Measurements from ENCODE around the gene ZNF132. TPM values are rescaled to one million over a fixed set of nuclear protein-coding genes. Genes with fewer than 3 reads are reported as not detected.
"Not testable (repeated sequence)": the region's sequence is repeated elsewhere in the genome, so short reads cannot be mapped to it uniquely, and the experiment has no call there.

ZNF132 gene
- total RNA-seq: 9.5 TPM
- 1 to 10 TPM; 3.0 to 5.6 (median 4.7) TPM for polyA plus RNA-seq (ENCODE audit: insufficient read depth in 1 of 8, insufficient read length in 8 of 8, low replicate concordance in 1 of 8)
- long read RNA-seq, donor 1, partial matches to known transcripts: 0 of 2 reads
- long read RNA-seq, donor 1, other reads (novel, unspliced or antisense): 0 of 2 reads
- long read RNA-seq, donor 2: 0 reads
- long read RNA-seq, donor 3, partial matches to known transcripts: 0 of 2 reads
- long read RNA-seq, donor 3, other reads (novel, unspliced or antisense): 0 of 2 reads
- long read RNA-seq, donor 4, partial matches to known transcripts: 0 of 2 reads
- long read RNA-seq, donor 4, other reads (novel, unspliced or antisense): 0 of 2 reads
- long read RNA-seq, donor 5, partial matches to known transcripts: 0 of 5 reads
- long read RNA-seq, donor 5, other reads (novel, unspliced or antisense): 0 of 5 reads
- long read RNA-seq, donor 6, partial matches to known transcripts: 0 of 2 reads
- long read RNA-seq, donor 6, other reads (novel, unspliced or antisense): 0 of 2 reads
- long read RNA-seq, donor 7, partial matches to known transcripts: 0 of 4 reads
- long read RNA-seq, donor 7, other reads (novel, unspliced or antisense): 0 of 4 reads
- long read RNA-seq, donor 8, partial matches to known transcripts: 0 of 1 reads
- long read RNA-seq, donor 8, other reads (novel, unspliced or antisense): 0 of 1 reads
- long read RNA-seq, donor 9, partial matches to known transcripts: 0 of 1 reads
- long read RNA-seq, donor 9, other reads (novel, unspliced or antisense): 0 of 1 reads
- long read RNA-seq, donor 10, partial matches to known transcripts: 0 of 2 reads
- long read RNA-seq, donor 10, other reads (novel, unspliced or antisense): 0 of 2 reads
- long read RNA-seq, donor 11, partial matches to known transcripts: 0 of 1 reads
- long read RNA-seq, donor 11, other reads (novel, unspliced or antisense): 0 of 1 reads

GRCh38 chr19:58439576-58440554 is at the start of gene ZNF132:
TSS of gene ZNF132 (minus strand) at chr19:58440153. CDS start at chr19:58439821, 332 bp downstream.
- H3K36me3 ChIP-seq (ENCODE audit: control insufficient read depth, insufficient read depth, low read length): peaks cover 26% of the 10 kb centered on the region
- WGBS (ENCODE audit: insufficient coverage): 6% methylated on average over 59 of the region's 59 CpGs
- peaks cover 14% of the 10 kb centered on the region for H3K4me1 ChIP-seq (ENCODE audit: control insufficient read depth, insufficient read depth, low read length)
- H3K4me3 ChIP-seq (ENCODE audit: low read length): peak within 1 kb of the TSS; percentile 73
- peaks cover 36% of the 10 kb centered on the region for H3K9me3 ChIP-seq (replicated peaks; ENCODE audit: control insufficient read depth, low read depth, low read length)
- peaks cover 5% of the 10 kb centered on the region for H3K27me3 ChIP-seq (ENCODE audit: control insufficient read depth, insufficient read depth, low read length)
- peak; percentile 100 for DNase-seq
- H3K27ac ChIP-seq (ENCODE audit: low read length): peak within 1 kb of the TSS; percentile 83

GRCh38 chr19:58484349-58484748 is 44.4 kb upstream of the ZNF132 start:
- no CpG with 5 or more reads among the region's 5 CpGs for WGBS (ENCODE audit: insufficient coverage)
- DNase-seq; H3K4me3 ChIP-seq (ENCODE audit: low read length); H3K27ac ChIP-seq (ENCODE audit: low read length); H3K9me3 ChIP-seq (replicated peaks; ENCODE audit: control insufficient read depth, low read depth, low read length); H3K27me3 ChIP-seq (ENCODE audit: control insufficient read depth, insufficient read depth, low read length); H3K4me1 ChIP-seq (ENCODE audit: control insufficient read depth, insufficient read depth, low read length): not testable (repeated sequence)
- H3K36me3 ChIP-seq (ENCODE audit: control insufficient read depth, insufficient read depth, low read length): peaks cover 22% of the 10 kb centered on the region

GRCh38 chr19:58483776-58484175 is 43.8 kb upstream of the ZNF132 start:
- H3K4me1 ChIP-seq (ENCODE audit: control insufficient read depth, insufficient read depth, low read length): no peaks in the 10 kb centered on the region

GRCh38 chr19:58482372-58482771 is 42.4 kb upstream of the ZNF132 start:
- no peak overlapping the region for H3K27ac ChIP-seq (ENCODE audit: low read length)
- no peaks in the 10 kb centered on the region for H3K4me1 ChIP-seq (ENCODE audit: control insufficient read depth, insufficient read depth, low read length)
- H3K9me3 ChIP-seq (replicated peaks; ENCODE audit: control insufficient read depth, low read depth, low read length): no peaks in the 10 kb centered on the region
- DNase-seq: no peak
- 80% methylated on average over 1 of the region's 7 CpGs for WGBS (ENCODE audit: insufficient coverage)
- no peaks in the 10 kb centered on the region for H3K27me3 ChIP-seq (ENCODE audit: control insufficient read depth, insufficient read depth, low read length)
- peaks cover 30% of the 10 kb centered on the region for H3K36me3 ChIP-seq (ENCODE audit: control insufficient read depth, insufficient read depth, low read length)
- H3K4me3 ChIP-seq (ENCODE audit: low read length): no peak overlapping the region

More at GRCh38 chr19:58483776-58484175, 43.8 kb upstream of the ZNF132 start:
- no peak for DNase-seq
- WGBS (ENCODE audit: insufficient coverage): no CpG with 5 or more reads among the region's 2 CpGs
- H3K27me3 ChIP-seq (ENCODE audit: control insufficient read depth, insufficient read depth, low read length): no peaks in the 10 kb centered on the region
- no peak overlapping the region for H3K27ac ChIP-seq (ENCODE audit: low read length)
- H3K4me3 ChIP-seq (ENCODE audit: low read length): no peak overlapping the region
- peaks cover 28% of the 10 kb centered on the region for H3K36me3 ChIP-seq (ENCODE audit: control insufficient read depth, insufficient read depth, low read length)
- no peaks in the 10 kb centered on the region for H3K9me3 ChIP-seq (replicated peaks; ENCODE audit: control insufficient read depth, low read depth, low read length)

- no peaks in the 10 kb centered on the region for H3K27me3 ChIP-seq (ENCODE audit: control insufficient read depth, insufficient read depth, low read length)
- no CpG with 5 or more reads among the region's 2 CpGs for WGBS (ENCODE audit: insufficient coverage)
- DNase-seq: no peak
- H3K36me3 ChIP-seq (ENCODE audit: control insufficient read depth, insufficient read depth, low read length): peaks cover 34% of the 10 kb centered on the region
- no peak overlapping the region for H3K4me3 ChIP-seq (ENCODE audit: low read length)
- no peaks in the 10 kb centered on the region for H3K9me3 ChIP-seq (replicated peaks; ENCODE audit: control insufficient read depth, low read depth, low read length)
- no peak overlapping the region for H3K27ac ChIP-seq (ENCODE audit: low read length)
- H3K4me1 ChIP-seq (ENCODE audit: control insufficient read depth, insufficient read depth, low read length): peaks cover 11% of the 10 kb centered on the region
These were observed 40.9 kb upstream of the ZNF132 start for GRCh38 chr19:58480831-58481230.

GRCh38 chr19:58480481-58480830 is 40.5 kb upstream of the ZNF132 start:
- WGBS (ENCODE audit: insufficient coverage): 85% methylated on average over 20 of the region's 20 CpGs
- Histone ChIP-seq H3K4me3 (ENCODE audit: low read length) (no peak overlapping the region), H3K9me3 (replicated peaks; ENCODE audit: control insufficient read depth, low read depth, low read length) (no peaks in the 10 kb centered on the region), H3K36me3 (ENCODE audit: control insufficient read depth, insufficient read depth, low read length) (peaks cover 34% of the 10 kb centered on the region), H3K4me1 (ENCODE audit: control insufficient read depth, insufficient read depth, low read length) (peaks cover 12% of the 10 kb centered on the region), H3K27ac (ENCODE audit: low read length) (no peak overlapping the region), H3K27me3 (ENCODE audit: control insufficient read depth, insufficient read depth, low read length) (no peaks in the 10 kb centered on the region)
- DNase-seq: no peak

GRCh38 chr19:58479736-58480480 is 40.0 kb upstream of the ZNF132 start:
- peaks cover 18% of the 10 kb centered on the region for H3K4me1 ChIP-seq (ENCODE audit: control insufficient read depth, insufficient read depth, low read length)
- H3K27me3 ChIP-seq (ENCODE audit: control insufficient read depth, insufficient read depth, low read length): no peaks in the 10 kb centered on the region
- H3K4me3 ChIP-seq (ENCODE audit: low read length): no peak overlapping the region
- DNase-seq: no peak
- H3K27ac ChIP-seq (ENCODE audit: low read length): no peak overlapping the region
- H3K36me3 ChIP-seq (ENCODE audit: control insufficient read depth, insufficient read depth, low read length): peaks cover 34% of the 10 kb centered on the region
- H3K9me3 ChIP-seq (replicated peaks; ENCODE audit: control insufficient read depth, low read depth, low read length): no peaks in the 10 kb centered on the region
- 87% methylated on average over 26 of the region's 28 CpGs for WGBS (ENCODE audit: insufficient coverage)

- Histone ChIP-seq H3K36me3 (ENCODE audit: control insufficient read depth, insufficient read depth, low read length) (peaks cover 34% of the 10 kb centered on the region), H3K27me3 (ENCODE audit: control insufficient read depth, insufficient read depth, low read length) (no peaks in the 10 kb centered on the region), H3K27ac (ENCODE audit: low read length) (no peak overlapping the region), H3K4me3 (ENCODE audit: low read length) (no peak overlapping the region), H3K4me1 (ENCODE audit: control insufficient read depth, insufficient read depth, low read length) (peaks cover 19% of the 10 kb centered on the region), H3K9me3 (replicated peaks; ENCODE audit: control insufficient read depth, low read depth, low read length) (no peaks in the 10 kb centered on the region)
- 88% methylated on average over 4 of the region's 7 CpGs for WGBS (ENCODE audit: insufficient coverage)
- DNase-seq: no peak
These were observed 39.4 kb upstream of the ZNF132 start for GRCh38 chr19:58479303-58479702.

- peaks cover 19% of the 10 kb centered on the region for H3K4me1 ChIP-seq (ENCODE audit: control insufficient read depth, insufficient read depth, low read length)
- H3K27me3 ChIP-seq (ENCODE audit: control insufficient read depth, insufficient read depth, low read length): no peaks in the 10 kb centered on the region
- H3K36me3 ChIP-seq (ENCODE audit: control insufficient read depth, insufficient read depth, low read length): peaks cover 44% of the 10 kb centered on the region
- no peak overlapping the region for H3K27ac ChIP-seq (ENCODE audit: low read length)
- no peaks in the 10 kb centered on the region for H3K9me3 ChIP-seq (replicated peaks; ENCODE audit: control insufficient read depth, low read depth, low read length)
- DNase-seq: no peak
- H3K4me3 ChIP-seq (ENCODE audit: low read length): no peak overlapping the region
- WGBS (ENCODE audit: insufficient coverage): no CpG with 5 or more reads among the region's 1 CpG
These were observed 37.9 kb upstream of the ZNF132 start for GRCh38 chr19:58477871-58478270.

All from muscle of leg (tissue), 16 donors.